Measurements from ENCODE around the gene SAP30BP.

The SAP30BP gene

DNA sequence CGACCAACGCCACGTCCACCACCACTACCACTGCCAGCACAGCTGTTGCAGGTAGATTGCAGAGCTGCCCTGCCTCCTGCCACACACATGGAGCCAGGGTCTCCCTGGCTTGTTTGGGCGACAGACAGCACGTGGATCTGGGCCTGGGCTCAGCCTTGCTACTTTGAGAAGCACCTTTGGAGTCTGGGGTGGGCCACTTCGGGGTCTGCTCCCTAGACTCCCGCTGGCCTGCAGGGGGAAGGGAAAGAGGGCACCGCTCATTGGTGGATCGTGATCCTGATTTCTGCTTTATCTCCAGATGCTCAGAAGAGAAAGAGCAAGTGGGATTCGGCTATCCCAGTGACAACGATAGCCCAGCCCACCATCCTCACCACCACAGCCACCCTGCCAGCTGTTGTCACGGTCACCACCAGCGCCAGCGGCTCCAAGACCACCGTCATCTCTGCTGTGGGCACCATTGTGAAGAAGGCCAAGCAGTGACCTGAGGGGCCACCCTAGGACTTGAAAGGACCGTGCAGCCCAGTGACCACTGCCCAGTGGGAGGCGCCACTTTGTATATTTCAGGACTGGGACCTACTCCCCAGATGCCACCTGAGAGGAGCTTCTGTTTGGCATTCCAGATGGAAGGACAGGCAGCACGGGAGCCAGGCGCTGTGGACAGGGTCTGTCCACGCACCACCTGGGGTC is 39.0 kb downstream of the SAP30BP start:
- no peak for DNase-seq (ENCODE audit: low read depth)
- TF ChIP-seq, protein P1, sequence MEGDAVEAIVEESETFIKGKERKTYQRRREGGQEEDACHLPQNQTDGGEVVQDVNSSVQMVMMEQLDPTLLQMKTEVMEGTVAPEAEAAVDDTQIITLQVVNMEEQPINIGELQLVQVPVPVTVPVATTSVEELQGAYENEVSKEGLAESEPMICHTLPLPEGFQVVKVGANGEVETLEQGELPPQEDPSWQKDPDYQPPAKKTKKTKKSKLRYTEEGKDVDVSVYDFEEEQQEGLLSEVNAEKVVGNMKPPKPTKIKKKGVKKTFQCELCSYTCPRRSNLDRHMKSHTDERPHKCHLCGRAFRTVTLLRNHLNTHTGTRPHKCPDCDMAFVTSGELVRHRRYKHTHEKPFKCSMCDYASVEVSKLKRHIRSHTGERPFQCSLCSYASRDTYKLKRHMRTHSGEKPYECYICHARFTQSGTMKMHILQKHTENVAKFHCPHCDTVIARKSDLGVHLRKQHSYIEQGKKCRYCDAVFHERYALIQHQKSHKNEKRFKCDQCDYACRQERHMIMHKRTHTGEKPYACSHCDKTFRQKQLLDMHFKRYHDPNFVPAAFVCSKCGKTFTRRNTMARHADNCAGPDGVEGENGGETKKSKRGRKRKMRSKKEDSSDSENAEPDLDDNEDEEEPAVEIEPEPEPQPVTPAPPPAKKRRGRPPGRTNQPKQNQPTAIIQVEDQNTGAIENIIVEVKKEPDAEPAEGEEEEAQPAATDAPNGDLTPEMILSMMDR (IDR thresholded peaks at IDR 0.05; ENCODE audit: control insufficient read depth, extremely low read depth, insufficient read depth): no peak
- H3K4me3 ChIP-seq (ENCODE audit: low read depth, low read length): no peak overlapping the region

DNA sequence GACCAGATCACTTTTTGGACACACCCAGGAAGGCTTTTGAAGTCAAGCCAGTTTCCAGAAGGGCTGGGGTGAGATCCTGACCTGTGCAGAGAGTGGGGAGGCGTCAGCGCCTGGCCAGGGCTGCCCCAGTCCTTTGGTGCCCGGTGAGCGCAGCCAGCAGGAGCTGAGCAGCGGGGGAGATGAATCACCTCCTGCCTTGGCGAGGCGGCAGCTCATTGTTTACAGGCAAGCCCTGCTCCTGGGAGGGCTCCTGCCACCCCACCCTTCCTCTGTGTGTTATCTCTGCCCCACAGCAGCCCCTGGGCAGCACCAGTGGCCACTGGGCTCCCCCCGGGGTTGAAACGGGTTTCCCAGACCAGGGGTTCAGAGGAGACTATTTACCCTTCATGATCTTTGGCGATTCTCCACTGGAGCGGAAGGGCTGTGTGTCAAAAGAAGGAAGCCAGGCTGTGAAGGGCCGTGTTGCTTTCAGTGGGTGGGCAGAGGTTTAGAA is 40.0 kb downstream of the SAP30BP start:
- no peak for DNase-seq (ENCODE audit: low read depth)
- H3K4me3 ChIP-seq (ENCODE audit: low read depth, low read length): no peak overlapping the region
- TF ChIP-seq, protein P1 (IDR thresholded peaks at IDR 0.05; ENCODE audit: control insufficient read depth, extremely low read depth, insufficient read depth): no peak

DNA sequence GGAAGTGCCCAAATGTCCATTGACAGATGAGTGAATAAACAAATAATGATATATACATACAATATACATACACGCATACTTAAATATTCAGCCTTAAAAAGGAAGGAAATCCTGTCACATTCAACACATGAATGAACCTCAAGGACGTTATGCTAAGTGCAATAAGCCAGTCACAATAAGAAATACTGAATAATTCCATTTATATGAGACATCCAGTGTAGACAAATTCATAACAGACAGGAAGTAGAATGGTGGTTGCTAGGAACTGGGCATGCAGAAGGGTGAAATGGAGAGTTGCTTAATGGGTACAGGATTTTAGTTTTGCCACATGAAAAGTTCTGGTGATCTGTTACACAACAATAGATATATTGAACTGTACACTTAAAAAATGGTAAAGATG is 45.3 kb downstream of the SAP30BP start:
- TF ChIP-seq, protein P1 (IDR thresholded peaks at IDR 0.05; ENCODE audit: control insufficient read depth, extremely low read depth, insufficient read depth): no peak
- H3K4me3 ChIP-seq (ENCODE audit: low read depth, low read length): no peak overlapping the region
- DNase-seq (ENCODE audit: low read depth): no peak

DNA sequence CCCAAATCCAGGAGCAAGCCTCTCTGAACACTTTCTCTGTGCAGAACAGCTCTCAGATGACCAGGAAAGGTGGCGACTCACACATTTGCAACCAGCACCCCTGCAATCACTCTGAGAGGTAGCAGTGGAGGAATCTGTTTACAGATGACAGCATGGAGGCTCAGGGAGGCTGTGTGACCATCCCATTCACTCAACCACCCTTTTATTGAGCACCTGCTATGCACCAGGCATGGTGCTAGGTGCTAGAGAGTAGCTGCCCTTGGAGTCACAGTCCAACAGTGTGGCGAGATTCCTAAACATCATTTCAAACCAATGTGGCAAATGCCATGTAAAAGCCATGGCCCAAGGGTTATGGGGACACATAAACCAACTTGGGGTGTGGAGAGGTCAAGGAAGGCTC is 52.6 kb downstream of the SAP30BP start:
- no peak overlapping the region for H3K4me3 ChIP-seq (ENCODE audit: low read depth, low read length)
- TF ChIP-seq, protein P1 (IDR thresholded peaks at IDR 0.05; ENCODE audit: control insufficient read depth, extremely low read depth, insufficient read depth): no peak
- no peak for DNase-seq (ENCODE audit: low read depth)

DNA sequence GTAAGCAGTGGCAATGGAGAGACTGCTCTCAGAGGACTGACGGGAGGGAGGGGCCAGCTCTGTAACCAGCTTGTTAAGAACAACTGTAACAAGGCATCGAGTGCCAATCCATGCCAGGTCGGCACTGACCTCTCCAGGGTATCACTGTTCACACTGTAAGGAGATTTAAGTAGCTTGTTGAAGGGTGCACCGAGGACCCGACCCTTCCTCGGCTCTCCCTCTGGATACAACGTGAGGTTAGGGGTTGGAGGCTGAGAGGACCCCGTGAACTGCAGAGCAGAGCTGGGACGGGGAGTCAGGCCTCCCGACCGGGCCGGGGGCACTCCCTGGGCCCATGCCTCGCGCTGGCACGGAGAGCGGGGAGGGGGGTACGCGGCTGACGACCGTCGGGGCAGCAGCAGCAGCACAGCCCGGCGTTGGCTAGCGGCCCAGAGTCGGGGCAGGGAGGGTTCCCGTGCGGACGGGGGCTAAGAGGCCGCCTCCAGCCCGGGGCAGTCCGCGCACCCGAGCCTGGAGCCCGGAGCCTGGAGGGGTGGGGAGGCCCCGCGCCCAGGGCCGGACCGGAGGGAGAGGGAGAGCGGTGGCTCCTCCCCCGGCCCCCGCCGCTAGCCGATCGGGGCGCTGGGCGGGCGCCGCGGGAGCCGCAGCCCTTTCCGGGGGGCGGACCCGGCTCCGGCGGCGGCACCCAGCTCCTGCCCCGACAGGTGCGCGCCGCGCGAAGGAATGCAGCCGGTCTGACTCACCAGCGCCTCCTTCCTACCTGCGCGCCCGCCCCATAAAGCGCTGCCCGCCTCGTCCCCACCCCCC is 53.7 kb downstream of the SAP30BP start, which contains the start of gene ITGB4:
Gene ITGB4 (plus strand): TSS at position 804 of the 807 bp plus-strand sequence. CDS start 3,245 bp downstream, outside the sequence.
- TF ChIP-seq, protein P1 (IDR thresholded peaks at IDR 0.05; ENCODE audit: control insufficient read depth, extremely low read depth, insufficient read depth): peak; percentile 42
- H3K4me3 ChIP-seq (ENCODE audit: low read depth, low read length): peak within 1 kb of the TSS; percentile 40
- DNase-seq (ENCODE audit: low read depth): no peak

DNA sequence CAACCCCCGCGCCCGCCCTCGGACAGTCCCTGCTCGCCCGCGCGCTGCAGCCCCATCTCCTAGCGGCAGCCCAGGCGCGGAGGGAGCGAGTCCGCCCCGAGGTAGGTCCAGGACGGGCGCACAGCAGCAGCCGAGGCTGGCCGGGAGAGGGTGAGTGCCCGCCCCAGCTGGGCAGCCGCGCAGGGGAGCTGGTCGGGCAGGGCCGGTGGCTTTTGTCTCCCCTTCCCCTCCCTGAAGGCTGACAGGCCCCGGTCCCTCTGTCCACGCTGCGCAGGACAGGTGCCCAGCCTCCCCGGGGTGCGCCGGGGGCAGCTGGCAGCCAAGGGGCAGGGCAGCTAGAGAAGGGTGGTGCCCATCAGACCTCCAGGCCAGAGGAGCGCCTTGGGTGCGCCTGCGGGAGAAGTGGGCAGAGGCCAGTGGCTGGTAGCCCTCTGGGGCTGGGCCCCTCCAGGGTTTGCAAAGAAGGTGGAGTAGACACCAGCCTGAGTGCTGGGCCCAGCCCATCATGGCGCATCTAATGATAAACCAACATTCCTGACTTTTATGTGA is 54.4 kb downstream of the SAP30BP start:
- H3K4me3 ChIP-seq (ENCODE audit: low read depth, low read length): peak overlapping the region; percentile 40
- TF ChIP-seq, protein P1 (IDR thresholded peaks at IDR 0.05; ENCODE audit: control insufficient read depth, extremely low read depth, insufficient read depth): no peak
- no peak for DNase-seq (ENCODE audit: low read depth)

All from LNCaP clone FGC (cell line).